GM21423 (cell line): ENCODE results near the gene PRDM11.

ENCODE experiments used
- ATAC-seq: cut with Tn5 transposase; IDR thresholded peaks from one replicate; pipeline ENCODE4 v1.9.1; 2021; ENCODE audit warnings: mild to moderate bottlenecking, moderate library complexity; ENCODE audit not compliant: unreplicated experiment

The PRDM11 gene

DNA sequence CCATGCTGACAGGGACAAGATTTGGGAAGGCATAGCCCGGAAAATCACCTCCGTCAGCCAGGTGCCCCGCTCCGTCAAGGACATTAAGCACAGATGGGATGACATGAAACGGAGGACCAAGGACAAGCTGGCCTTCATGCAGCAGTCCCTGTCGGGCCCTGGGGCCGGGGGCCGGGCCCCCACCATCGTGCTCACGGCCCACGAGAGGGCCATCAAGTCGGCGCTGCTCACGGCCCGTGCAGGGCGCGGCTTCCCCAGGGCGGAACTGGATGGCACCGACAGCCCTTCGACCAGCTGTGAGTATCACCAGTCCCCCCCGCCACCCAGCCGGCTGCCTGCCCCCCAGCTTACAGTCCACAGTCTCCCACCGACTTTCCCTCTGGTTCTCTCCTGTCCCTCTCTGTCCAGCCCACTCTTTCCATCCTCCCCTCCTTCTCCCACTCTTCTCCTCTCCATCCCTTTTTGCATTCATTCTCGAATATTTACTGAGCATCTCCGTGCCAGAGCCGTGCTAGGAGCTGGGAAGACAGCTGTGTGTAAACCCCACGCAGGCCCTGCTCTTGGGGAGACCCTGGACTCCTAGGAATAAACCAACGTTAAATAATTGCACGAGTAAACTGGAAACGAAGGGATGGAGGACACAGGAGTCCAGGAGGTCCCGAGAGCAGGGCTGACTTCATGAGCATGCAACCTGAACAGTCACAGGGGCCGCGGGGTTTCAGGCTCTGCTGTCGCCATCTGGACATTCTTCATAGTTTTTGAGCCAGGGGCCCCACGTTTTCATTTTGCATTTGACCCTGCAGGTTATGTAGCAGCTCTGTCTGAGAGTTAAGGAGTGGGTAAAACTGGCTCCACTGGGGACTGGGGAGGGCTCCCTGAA, 62.8 kb downstream of the PRDM11 start:
- no peak for ATAC-seq

- ATAC-seq, result no peak
These were observed 63.7 kb downstream of the PRDM11 start for GRCh38 chr11:45209891-45210699.

- no peak for ATAC-seq
These were observed 64.4 kb downstream of the PRDM11 start for GRCh38 chr11:45210846-45211245.

- ATAC-seq, result no peak
These were observed 65.3 kb downstream of the PRDM11 start for GRCh38 chr11:45211732-45212131.

GRCh38 chr11:45212566-45213315, 66.3 kb downstream of the PRDM11 start:
- no peak for ATAC-seq

DNA sequence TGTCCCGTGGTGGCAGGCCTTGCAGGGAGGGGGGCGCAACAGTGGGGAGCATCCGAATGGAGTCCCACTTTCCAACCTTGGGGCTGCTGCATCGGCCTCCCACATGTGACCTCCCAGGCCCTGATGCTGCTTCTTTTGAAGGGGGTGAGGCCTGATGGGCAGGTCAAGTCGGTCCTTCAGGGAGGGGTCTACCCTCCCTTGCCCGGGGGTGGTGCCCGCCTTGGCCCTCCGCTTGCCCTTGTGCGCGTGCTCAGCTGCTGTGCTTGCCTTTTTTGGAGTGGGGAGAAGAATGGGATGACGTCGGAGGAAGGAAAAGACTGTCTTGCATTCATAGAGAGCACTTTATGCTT, 66.9 kb downstream of the PRDM11 start:
- ATAC-seq, result no peak

- no peak for ATAC-seq
These were observed 67.3 kb downstream of the PRDM11 start for GRCh38 chr11:45213717-45214116.

DNA sequence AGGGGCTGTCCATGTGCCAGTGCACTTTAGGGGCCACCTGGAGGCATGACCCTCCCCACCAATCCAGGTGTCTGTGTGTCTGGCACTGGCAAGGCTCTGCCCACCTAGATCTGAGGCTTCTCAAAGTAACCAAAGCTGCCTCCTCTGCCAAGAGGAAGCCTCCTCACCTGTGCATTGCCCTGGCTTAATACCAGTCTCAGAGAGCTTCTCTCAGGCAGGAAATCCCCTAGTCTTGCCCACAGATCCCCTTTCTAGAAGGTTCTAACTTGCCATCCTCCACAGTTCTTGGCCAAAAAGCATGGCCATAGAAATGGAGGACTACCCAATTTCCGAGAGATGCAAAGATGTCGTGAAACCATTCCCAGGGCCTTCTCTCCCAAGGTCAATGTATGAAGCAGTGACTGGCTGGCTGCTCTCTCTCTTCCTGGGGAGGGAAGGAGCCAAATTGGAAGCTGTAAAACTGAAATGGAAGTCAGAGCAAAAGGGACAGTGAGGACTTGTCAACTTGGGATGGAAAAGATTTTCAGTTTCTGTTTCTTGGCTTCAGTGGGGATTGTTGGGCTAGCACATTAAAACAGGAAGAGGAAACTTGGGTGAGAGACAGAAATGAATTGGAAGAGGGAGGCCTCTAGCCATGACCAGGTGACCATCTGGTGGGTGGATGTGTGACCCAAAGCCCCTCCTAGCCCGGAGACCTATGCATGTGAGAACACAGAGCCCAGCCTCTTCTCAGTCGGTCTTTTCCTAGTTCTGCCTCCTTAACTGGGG, 68.8 kb downstream of the PRDM11 start:
- ATAC-seq, result no peak

DNA sequence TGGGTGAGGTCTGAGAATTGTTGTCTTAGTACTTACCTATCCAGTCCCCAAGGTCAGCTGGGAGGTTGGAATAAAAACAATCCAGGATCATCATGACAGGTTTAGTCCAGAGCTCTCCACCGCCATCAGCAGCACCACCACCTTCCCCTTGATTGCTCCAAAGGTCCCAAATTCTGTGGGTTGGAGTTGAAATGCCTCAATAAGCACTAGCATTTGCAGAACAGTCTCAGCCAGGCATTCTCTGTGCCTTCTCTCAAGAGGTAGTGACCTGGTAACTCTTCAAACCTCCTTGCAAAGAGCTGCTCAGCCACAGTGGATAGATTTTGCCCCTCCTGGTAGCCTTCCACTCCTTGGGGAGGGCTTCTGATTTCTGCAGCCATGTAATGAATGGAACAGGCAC, 69.6 kb downstream of the PRDM11 start:
- no peak for ATAC-seq

GRCh38 chr11:45216901-45217300, 70.5 kb downstream of the PRDM11 start:
- ATAC-seq, result no peak

DNA sequence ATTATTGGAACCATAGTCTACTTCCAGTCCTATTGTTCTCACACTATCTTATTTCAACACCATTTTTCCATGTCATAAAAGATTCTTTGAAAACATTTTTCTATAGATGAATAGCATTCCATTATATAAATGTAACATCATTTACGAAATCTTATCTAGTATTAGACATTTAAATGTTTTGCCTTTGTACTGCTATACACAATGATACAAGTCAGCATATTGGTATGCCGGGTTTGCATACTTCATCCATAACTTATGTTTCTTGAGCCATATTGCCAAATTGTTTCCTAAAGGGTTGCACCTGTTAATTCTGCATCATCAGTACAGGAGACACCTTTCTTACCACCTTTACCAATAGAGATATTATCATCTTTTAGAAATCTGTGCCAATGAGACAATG, 71.6 kb downstream of the PRDM11 start:
- no peak for ATAC-seq

DNA sequence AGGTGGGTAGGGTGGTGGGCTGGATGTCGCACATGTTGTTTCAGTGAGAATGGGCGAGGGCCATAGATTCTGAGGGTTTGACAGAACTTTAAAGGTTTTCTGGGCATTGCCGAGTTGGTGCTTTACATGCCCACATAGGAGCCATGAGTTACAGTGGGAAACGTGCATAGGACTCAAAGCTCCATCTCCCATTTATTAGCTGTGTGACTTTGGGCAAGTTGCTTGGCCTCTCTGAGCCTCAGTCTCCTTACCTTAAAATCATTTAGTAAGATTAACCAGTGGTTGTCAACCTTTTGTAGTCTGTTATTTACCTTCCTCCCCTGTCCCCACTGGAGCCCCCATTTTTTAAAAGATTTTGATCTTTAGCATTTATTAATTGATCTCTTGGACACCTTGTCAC, 72.3 kb downstream of the PRDM11 start:
- no peak for ATAC-seq

- no peak for ATAC-seq
These were observed 73.0 kb downstream of the PRDM11 start for GRCh38 chr11:45219411-45219810.

DNA sequence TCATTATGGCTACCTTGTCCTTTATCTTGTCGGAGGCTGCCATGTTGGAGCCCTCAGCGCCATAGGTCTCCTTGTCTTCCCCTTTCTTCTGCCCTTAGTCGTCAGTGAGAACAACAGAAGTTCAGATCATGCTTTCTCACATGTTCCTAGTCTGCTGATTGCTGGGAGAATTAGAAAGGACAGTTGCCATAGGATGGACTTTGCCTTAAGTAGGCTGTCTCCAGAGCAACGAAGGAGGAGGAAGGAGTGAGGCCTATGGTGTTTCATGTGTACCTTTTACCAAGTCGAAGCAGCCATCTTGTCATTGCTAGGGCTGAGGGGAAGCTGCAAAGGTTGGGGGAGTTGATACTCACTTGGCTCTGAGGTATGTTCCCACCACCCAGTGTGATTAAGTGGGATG, 77.1 kb downstream of the PRDM11 start:
- ATAC-seq, result no peak

- ATAC-seq, result no peak
These were observed 78.3 kb downstream of the PRDM11 start for GRCh38 chr11:45224766-45225165.

DNA sequence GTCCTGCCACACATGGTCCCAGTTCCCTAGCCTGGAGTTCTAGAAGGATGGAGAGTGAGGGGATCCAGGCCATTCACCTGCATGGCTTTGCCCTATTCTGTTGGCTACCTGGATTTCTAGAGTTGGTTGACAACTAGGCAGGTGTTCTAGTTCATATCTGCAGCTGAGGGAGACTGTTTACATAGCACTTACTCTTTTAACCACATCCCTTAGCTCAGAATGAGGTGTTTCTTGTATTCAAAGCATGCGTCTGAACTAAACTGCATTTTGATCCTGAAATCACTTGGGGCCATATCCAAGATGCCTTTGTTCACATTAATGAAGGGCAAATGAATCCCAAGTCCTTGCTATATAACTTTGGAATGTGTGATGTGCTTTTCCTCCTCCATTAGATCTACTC, 78.8 kb downstream of the PRDM11 start:
- ATAC-seq, result no peak

DNA sequence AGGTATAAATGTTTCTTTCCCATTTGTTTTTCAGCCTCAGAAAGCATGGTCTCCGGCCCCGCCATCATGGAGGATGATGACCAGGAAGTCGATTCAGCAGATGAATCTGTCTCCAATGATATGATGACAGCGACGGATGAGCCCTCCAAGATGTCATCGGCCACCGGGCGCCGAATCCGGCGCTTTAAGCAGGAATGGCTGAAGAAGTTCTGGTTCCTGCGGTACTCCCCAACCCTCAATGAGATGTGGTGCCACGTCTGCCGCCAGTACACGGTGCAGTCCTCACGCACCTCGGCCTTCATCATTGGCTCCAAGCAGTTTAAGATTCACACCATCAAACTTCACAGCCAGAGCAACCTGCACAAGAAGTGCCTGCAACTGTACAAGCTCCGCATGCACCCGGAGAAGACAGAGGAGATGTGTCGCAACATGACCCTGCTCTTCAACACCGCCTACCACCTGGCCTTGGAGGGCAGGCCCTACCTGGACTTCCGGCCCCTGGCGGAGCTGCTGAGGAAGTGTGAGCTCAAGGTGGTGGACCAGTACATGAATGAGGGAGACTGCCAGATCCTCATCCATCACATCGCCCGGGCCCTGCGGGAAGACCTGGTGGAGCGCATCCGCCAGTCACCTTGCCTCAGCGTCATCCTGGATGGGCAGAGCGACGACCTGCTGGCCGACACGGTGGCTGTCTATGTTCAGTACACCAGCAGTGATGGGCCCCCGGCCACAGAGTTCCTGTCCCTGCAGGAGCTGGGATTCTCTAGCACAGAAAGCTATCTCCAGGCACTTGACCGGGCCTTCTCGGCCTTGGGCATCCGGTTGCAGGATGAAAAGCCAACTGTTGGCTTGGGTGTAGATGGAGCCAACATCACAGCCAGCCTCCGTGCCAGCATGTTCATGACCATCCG, 79.8 kb downstream of the PRDM11 start:
- ATAC-seq, result no peak

GRCh38 chr11:45226901-45227300, 80.5 kb downstream of the PRDM11 start:
- no peak for ATAC-seq

DNA sequence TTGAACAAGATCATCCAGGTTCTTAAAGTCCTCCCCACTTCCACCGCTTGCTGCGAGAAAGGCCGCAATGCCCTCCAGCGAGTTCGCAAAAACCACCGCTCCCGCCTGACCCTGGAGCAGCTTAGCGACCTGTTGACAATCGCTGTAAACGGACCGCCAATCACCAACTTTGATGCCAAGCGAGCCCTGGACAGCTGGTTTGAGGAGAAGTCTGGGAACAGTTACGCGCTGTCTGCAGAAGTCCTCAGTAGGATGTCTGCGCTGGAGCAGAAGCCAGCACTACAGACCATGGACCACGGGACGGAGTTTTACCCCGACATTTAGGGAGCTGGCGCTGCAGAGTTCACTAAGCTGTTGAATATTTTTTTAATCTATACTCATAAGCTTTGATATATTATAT, 81.4 kb downstream of the PRDM11 start:
- no peak for ATAC-seq
